Esophagus squamous epithelium (tissue), 4 donors: Measurements from ENCODE around the gene FAAH2.

Source experiments
- CTCF ChIP-seq, 6 experiments: fragments of 450-650 bp in 4 of 6; fragments of 200-600 bp in 2 of 6; sonication (generic) in 2 of 6; IDR thresholded peaks; one replicate each; pipeline ENCODE4 v1.5.1; 2016 to 2019; ENCODE audit warnings: antibody characterized with exemption in 6 of 6, mild to moderate bottlenecking in 4 of 6, moderate library complexity in 4 of 6
- POLR2A ChIP-seq, 4 donors: fragments of 450-650 bp; IDR thresholded peaks; one replicate each; pipeline ENCODE4 v1.6.1; 2017; ENCODE audit warnings: antibody characterized with exemption in 4 of 4, mild to moderate bottlenecking in 4 of 4, moderate library complexity in 3 of 4

GRCh38 chrX:57481514-57481913, 195.0 kb downstream of the FAAH2 start:
- no peak for TF ChIP-seq CTCF (IDR thresholded peaks at IDR 0.05)
- TF ChIP-seq POLR2A (IDR thresholded peaks at IDR 0.05), result no peak
